Esophagus muscularis mucosa (tissue), 4 donors: ENCODE measurements around the gene HRH2. TPM values are rescaled to one million over a fixed set of nuclear protein-coding genes. Genes with fewer than 3 reads are reported as not detected.
A peak's percentile ranks its signal among the peaks of the same experiment; 100 is the strongest.

Experiments
- DNase-seq: peaks from one replicate; pipeline ENCODE4 v3.0.0-alpha.2; 2017; ENCODE audit errors: extremely low spot score
- H3K27ac ChIP-seq, 4 donors: fragments of 200-600 bp; sonication (generic); replicated peaks in 1 of 4; 1 replicate in 3 of 4; 2 replicates in 1 of 4; pipeline ENCODE4 v1.5.1; 2016 to 2019; ENCODE audit warnings: mild to moderate bottlenecking in 1 of 4
- H3K27me3 ChIP-seq, 4 donors: fragments of 200-600 bp; sonication (generic); one replicate each; pipeline versions ENCODE4 v1.5.1 to v1.6.0; 2016 to 2019
- H3K36me3 ChIP-seq, 4 donors: fragments of 200-600 bp; sonication (generic); one replicate each; pipeline ENCODE4 v1.5.1; 2016 to 2019
- H3K4me1 ChIP-seq, 4 donors: fragments of 200-600 bp; sonication (generic); one replicate each; pipeline ENCODE4 v1.5.1; 2016 to 2019
- H3K4me3 ChIP-seq, 4 donors: fragments of 200-600 bp; sonication (generic); 1 replicate in 2 of 4; 2 replicates in 2 of 4; pipeline ENCODE4 v1.5.1; 2016 to 2019; ENCODE audit warnings: mild to moderate bottlenecking in 4 of 4, moderate library complexity in 1 of 4
- H3K9me3 ChIP-seq, 4 donors: fragments of 200-600 bp; sonication (generic); 1 replicate in 3 of 4; 2 replicates in 1 of 4; pipeline ENCODE4 v1.5.1; 2016 to 2019
- CTCF ChIP-seq, 3 experiments: fragments of 200-600 bp in 2 of 3; fragments of 450-650 bp in 1 of 3; sonication (generic) in 2 of 3; IDR thresholded peaks; one replicate each; pipeline ENCODE4 v1.5.1; 2017 to 2019; ENCODE audit warnings: antibody characterized with exemption in 3 of 3, mild to moderate bottlenecking in 2 of 3, moderate library complexity in 1 of 3
- EP300 ChIP-seq: sonication (generic); formaldehyde crosslinking; IDR thresholded peaks from one replicate; pipeline ENCODE4 v1.6.1; 2017; ENCODE audit warnings: antibody characterized with exemption
- POLR2A ChIP-seq: fragments of 450-650 bp; IDR thresholded peaks from one replicate; pipeline ENCODE4 v1.6.1; 2017; ENCODE audit warnings: antibody characterized with exemption, moderate library complexity, mild to moderate bottlenecking, low read depth
- POLR2AphosphoS5 ChIP-seq, 2 donors: sonication (generic); formaldehyde crosslinking; IDR thresholded peaks; one replicate each; pipeline ENCODE4 v1.6.1; 2017; ENCODE audit warnings: antibody characterized with exemption in 2 of 2
- WGBS: methylation state at CpG from one replicate; pipeline ENCODE4 v1.1.5; 2018; 5-methylcytosine and 5-hydroxymethylcytosine counted together
- intact Hi-C: fragments of 100-400 bp; cut with DNase I; formaldehyde crosslinking; loops from one replicate; pipeline ENCODE4 v1.15.1; 2023
- total RNA-seq, 4 donors: library from RNA; depleted of rRNA; stranded (reverse); fragments of >200 nt; gene quantifications; one replicate each; pipeline versions ENCODE4 v1.1.0 to v1.2.1, GENCODE V29; 2016

Gene HRH2
- total RNA-seq, 4 donors from 2014 or later, result 1.9 to 10.9 (median 2.8) TPM

- WGBS, result 48% methylated on average over 21 of the region's 21 CpGs
- Histone ChIP-seq H3K4me3 (peak overlapping the region in 1 of 4 donors; percentile 27), H3K4me1 (peaks cover 14 to 26% (median 19%) of the 10 kb centered on the region in 4 donors), H3K27ac (no peak overlapping the region), H3K27me3 (peaks cover 0 to 26% (median 0%) of the 10 kb centered on the region in 4 donors), H3K36me3 (peaks cover 0 to 13% (median 0%) of the 10 kb centered on the region in 4 donors), H3K9me3 (no peaks in the 10 kb centered on the region)
- TF ChIP-seq POLR2A (no peak), POLR2AphosphoS5 (IDR thresholded peaks at IDR 0.05) (no peak), EP300 (no peak), CTCF (IDR thresholded peaks at IDR 0.05) (no peak)
- DNase-seq, result no peak
- intact Hi-C loops, result no loop called here
Measured at GRCh38 chr5:175681045-175681967, 23.4 kb downstream of the HRH2 start.

- WGBS, result 36% methylated on average over 12 of the region's 12 CpGs
- Histone ChIP-seq H3K4me1 (peaks cover 14 to 33% (median 19%) of the 10 kb centered on the region in 4 donors), H3K4me3 (peak overlapping the region in 1 of 4 donors; percentile 27), H3K27ac (no peak overlapping the region), H3K9me3 (no peaks in the 10 kb centered on the region), H3K36me3 (peaks cover 0 to 13% (median 0%) of the 10 kb centered on the region in 4 donors), H3K27me3 (peaks cover 0 to 29% (median 0%) of the 10 kb centered on the region in 4 donors)
- intact Hi-C loops, result no loop called here
- no peak for DNase-seq
- TF ChIP-seq POLR2A (no peak), EP300 (no peak), CTCF (IDR thresholded peaks at IDR 0.05) (no peak), POLR2AphosphoS5 (IDR thresholded peaks at IDR 0.05) (no peak)
Measured at GRCh38 chr5:175681968-175682340, 24.1 kb downstream of the HRH2 start.

- WGBS, result 89% methylated on average over 8 of the region's 8 CpGs
- no peak overlapping the region for H3K27ac ChIP-seq
- H3K36me3 ChIP-seq, result peaks cover 0 to 13% (median 0%) of the 10 kb centered on the region in 4 donors
- DNase-seq, result no peak
- no peak for TF ChIP-seq CTCF (IDR thresholded peaks at IDR 0.05)
- TF ChIP-seq EP300, result no peak
- no peak for TF ChIP-seq POLR2A
- TF ChIP-seq POLR2AphosphoS5 (IDR thresholded peaks at IDR 0.05), result no peak
- intact Hi-C loops, result no loop called here
- peaks cover 0 to 27% (median 0%) of the 10 kb centered on the region in 4 donors for H3K27me3 ChIP-seq
- peaks cover 14 to 33% (median 19%) of the 10 kb centered on the region in 4 donors for H3K4me1 ChIP-seq
- no peak overlapping the region for H3K4me3 ChIP-seq
- no peaks in the 10 kb centered on the region for H3K9me3 ChIP-seq
Measured at GRCh38 chr5:175682664-175683063, 24.8 kb downstream of the HRH2 start.

GRCh38 chr5:175683231-175683630 is 25.4 kb downstream of the HRH2 start:
- peaks cover 0 to 24% (median 0%) of the 10 kb centered on the region in 4 donors for H3K27me3 ChIP-seq
- no peaks in the 10 kb centered on the region for H3K9me3 ChIP-seq
- DNase-seq, result no peak
- WGBS, result 95% methylated on average over 15 of the region's 15 CpGs
- peaks cover 14 to 38% (median 19%) of the 10 kb centered on the region in 4 donors for H3K4me1 ChIP-seq
- intact Hi-C loops, result no loop called here
- TF ChIP-seq POLR2A (no peak), CTCF (IDR thresholded peaks at IDR 0.05) (no peak), EP300 (no peak), POLR2AphosphoS5 (IDR thresholded peaks at IDR 0.05) (no peak)
- H3K27ac ChIP-seq, result no peak overlapping the region
- H3K36me3 ChIP-seq, result peaks cover 0 to 13% (median 0%) of the 10 kb centered on the region in 4 donors
- no peak overlapping the region for H3K4me3 ChIP-seq
